OCI-M1 (cell line): ENCODE measurements around the gene RNF212B.
"Not testable (repeated sequence)": the region's sequence is repeated elsewhere in the genome, so short reads cannot be mapped to it uniquely, and the experiment has no call there.

Experiments used
- DNase-seq: peaks from one replicate; lab custom pipeline; 2025; lab: John Stamatoyannopoulos, UW

RNF212B gene

GRCh38 chr14:23243066-23243465 is 5.3 kb downstream of the RNF212B start:
- no peak for DNase-seq

GRCh38 chr14:23245282-23245681 is 7.5 kb downstream of the RNF212B start:
- no peak for DNase-seq

- no peak for DNase-seq
Observed at GRCh38 chr14:23248601-23249000, 10.9 kb downstream of the RNF212B start.

- no peak for DNase-seq
Observed at GRCh38 chr14:23249824-23250223, 12.1 kb downstream of the RNF212B start.

- no peak for DNase-seq
Observed at GRCh38 chr14:23252006-23252405, 14.3 kb downstream of the RNF212B start.

- no peak for DNase-seq
Observed at GRCh38 chr14:23252420-23253333, 14.9 kb downstream of the RNF212B start.

- DNase-seq: no peak
Observed at GRCh38 chr14:23258256-23258655, 20.5 kb downstream of the RNF212B start.

GRCh38 chr14:23259426-23259825 is 21.7 kb downstream of the RNF212B start:
- DNase-seq: no peak

GRCh38 chr14:23260849-23261248 is 23.1 kb downstream of the RNF212B start:
- DNase-seq: not testable (repeated sequence)

- DNase-seq: no peak
Observed at GRCh38 chr14:23269193-23269592, 31.5 kb downstream of the RNF212B start.

GRCh38 chr14:23275412-23275811 is 37.7 kb downstream of the RNF212B start:
- no peak for DNase-seq

- no peak for DNase-seq
Observed at GRCh38 chr14:23277189-23277588, 39.5 kb downstream of the RNF212B start.

GRCh38 chr14:23277928-23278327 is 40.2 kb downstream of the RNF212B start:
- DNase-seq: peak; percentile 17

GRCh38 chr14:23281247-23281646 is 43.5 kb downstream of the RNF212B start:
- no peak for DNase-seq

- DNase-seq: peak; percentile 52
Observed at GRCh38 chr14:23284654-23285529, 47.2 kb downstream of the RNF212B start.

GRCh38 chr14:23285530-23286019 is 47.8 kb downstream of the RNF212B start:
- peak; percentile 58 for DNase-seq

- peak; percentile 97 for DNase-seq
Observed at GRCh38 chr14:23286020-23286901, 48.5 kb downstream of the RNF212B start, which contains the start of gene HOMEZ. Gene HOMEZ (minus strand): TSS chr14:23286132. CDS start chr14:23285952, 180 bp downstream.

- DNase-seq: no peak
Observed at GRCh38 chr14:23286902-23287479, 49.3 kb downstream of the RNF212B start.

- DNase-seq: peak; percentile 79
Observed at GRCh38 chr14:23294734-23295561, 57.2 kb downstream of the RNF212B start.
